Neural progenitor cell (in vitro differentiated cells): ENCODE measurements around the gene CDH12. TPM values are rescaled to one million over a fixed set of nuclear protein-coding genes. Genes with fewer than 3 reads are reported as not detected.

Source experiments
- DNase-seq: peaks from one replicate; pipeline ENCODE4 v3.0.0-alpha.2; 2016; ENCODE audit warnings: low spot score
- H2AFZ ChIP-seq: fragments of 200-600 bp; sonication (generic); replicated peaks from 2 replicates; pipeline ENCODE4 v1.6.1; 2016; ENCODE audit warnings: antibody characterized with exemption
- H3F3A ChIP-seq: fragments of 200-600 bp; sonication (generic); 2 replicates; pipeline ENCODE4 v1.6.1; 2016; ENCODE audit warnings: antibody characterized with exemption, low read depth
- H3K27ac ChIP-seq: fragments of 200-600 bp; sonication (generic); 2 replicates; pipeline ENCODE4 v1.5.1; 2016; ENCODE audit warnings: mild to moderate bottlenecking
- H3K27me3 ChIP-seq: fragments of 200-600 bp; sonication (generic); 2 replicates; pipeline ENCODE4 v1.6.1; 2016; ENCODE audit warnings: mild to moderate bottlenecking, moderate library complexity
- H3K36me3 ChIP-seq: fragments of 200-600 bp; sonication (generic); 2 replicates; pipeline ENCODE4 v1.5.1; 2016
- H3K4me1 ChIP-seq: fragments of 200-600 bp; sonication (generic); 2 replicates; pipeline ENCODE4 v1.6.1; 2016; ENCODE audit warnings: mixed run types
- H3K4me2 ChIP-seq: fragments of 200-600 bp; sonication (generic); 2 replicates; pipeline ENCODE4 v1.6.1; 2016
- H3K4me3 ChIP-seq: fragments of 200-600 bp; sonication (generic); 2 replicates; pipeline ENCODE4 v1.5.1; 2016
- H3K79me2 ChIP-seq: fragments of 200-600 bp; sonication (generic); 2 replicates; pipeline ENCODE4 v1.6.1; 2016; ENCODE audit warnings: low read depth
- H3K9ac ChIP-seq: fragments of 200-600 bp; sonication (generic); 2 replicates; pipeline ENCODE4 v1.6.1; 2016
- H3K9me3 ChIP-seq: fragments of 200-600 bp; sonication (generic); 2 replicates; pipeline ENCODE4 v1.5.1; 2016; ENCODE audit warnings: low read depth
- H4K20me1 ChIP-seq: fragments of 200-600 bp; sonication (generic); 2 replicates; pipeline ENCODE4 v1.6.1; 2016; ENCODE audit warnings: low read depth
- H3K27ac Mint-ChIP-seq: 3 replicates; pipeline ENCODE4 v1.8.0; 2021; ENCODE audit warnings: mixed read lengths
- H3K27me3 Mint-ChIP-seq: 2 replicates; pipeline ENCODE4 v1.8.0; 2022; ENCODE audit warnings: low read depth, mild to moderate bottlenecking, inconsistent platforms, moderate library complexity, mixed read lengths; ENCODE audit not compliant: insufficient read depth
- H3K36me3 Mint-ChIP-seq: 3 replicates; pipeline ENCODE4 v1.8.0; 2021; ENCODE audit warnings: mixed read lengths
- H3K4me1 Mint-ChIP-seq: 3 replicates; pipeline ENCODE4 v1.8.0; 2021; ENCODE audit warnings: mixed read lengths
- H3K4me3 Mint-ChIP-seq: 3 replicates; pipeline ENCODE4 v1.8.0; 2021; ENCODE audit warnings: mild to moderate bottlenecking, moderate library complexity, mixed read lengths
- H3K9me3 Mint-ChIP-seq: 3 replicates; pipeline ENCODE4 v1.8.0; 2020; ENCODE audit warnings: mixed read lengths
- EZH2 ChIP-seq: fragments of 200-600 bp; sonication (generic); IDR thresholded peaks from 2 replicates; pipeline ENCODE4 v1.6.1; 2017; ENCODE audit warnings: antibody characterized with exemption, mild to moderate bottlenecking, moderate library complexity
- EZH2phosphoT487 ChIP-seq: fragments of 200-600 bp; sonication (generic); IDR thresholded peaks from 2 replicates; pipeline ENCODE4 v1.6.1; 2017; ENCODE audit warnings: antibody characterized with exemption
- total RNA-seq: library from RNA; depleted of rRNA; stranded (reverse); fragments of >200 nt; gene quantifications from 2 replicates; pipeline ENCODE4 v1.2.3, GENCODE V29; 2015; ENCODE audit warnings: low replicate concordance
- TF ChIP-seq, protein P1 (sequence below): fragments of 200-600 bp; sonication (generic); IDR thresholded peaks from 2 replicates; pipeline ENCODE4 v1.5.1; 2017; ENCODE audit warnings: antibody characterized with exemption, mild to moderate bottlenecking

CDH12 gene
- total RNA-seq, 1 donor from 2014 or later = not detected

DNA sequence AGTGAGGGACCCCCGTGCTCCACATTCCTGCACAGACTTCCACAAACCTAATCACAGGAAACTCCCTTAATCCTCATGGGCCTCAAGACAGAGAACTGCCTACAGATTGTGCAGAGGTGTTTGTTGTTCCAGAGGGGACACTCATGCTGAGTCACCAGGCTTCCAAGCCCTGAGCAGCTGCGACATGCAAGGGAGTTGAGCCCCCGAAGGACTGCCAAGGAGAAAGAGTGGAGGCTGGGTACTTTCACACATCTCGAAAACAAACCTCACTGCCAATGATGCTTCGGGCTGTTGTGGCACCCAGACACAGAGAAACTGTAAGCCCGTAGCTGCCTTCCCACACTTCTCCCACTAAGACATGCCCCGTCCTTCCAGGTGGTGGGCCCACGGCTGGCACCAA, 480.8 kb downstream of the CDH12 start:
- Histone ChIP-seq H3K4me2 (no peak overlapping the region), H3F3A (no peaks in the 10 kb centered on the region), H3K4me3 (no peak overlapping the region), H3K27ac (no peak overlapping the region), H3K9me3 (no peaks in the 10 kb centered on the region), H3K9ac (no peak overlapping the region), H3K27me3 (no peaks in the 10 kb centered on the region), H3K4me1 (no peaks in the 10 kb centered on the region), H2AFZ (peak overlapping the region; percentile 3), H3K36me3 (no peaks in the 10 kb centered on the region), H4K20me1 (no peaks in the 10 kb centered on the region), H3K79me2 (no peaks in the 10 kb centered on the region)
- H3K4me3 Mint-ChIP-seq = no peak overlapping the region
- no peak overlapping the region for H3K27ac Mint-ChIP-seq
- no peaks in the 10 kb centered on the region for H3K4me1 Mint-ChIP-seq
- no peaks in the 10 kb centered on the region for H3K36me3 Mint-ChIP-seq
- H3K9me3 Mint-ChIP-seq = peaks cover 4% of the 10 kb centered on the region
- no peaks in the 10 kb centered on the region for H3K27me3 Mint-ChIP-seq
- DNase-seq = no peak
- TF ChIP-seq, protein P1, sequence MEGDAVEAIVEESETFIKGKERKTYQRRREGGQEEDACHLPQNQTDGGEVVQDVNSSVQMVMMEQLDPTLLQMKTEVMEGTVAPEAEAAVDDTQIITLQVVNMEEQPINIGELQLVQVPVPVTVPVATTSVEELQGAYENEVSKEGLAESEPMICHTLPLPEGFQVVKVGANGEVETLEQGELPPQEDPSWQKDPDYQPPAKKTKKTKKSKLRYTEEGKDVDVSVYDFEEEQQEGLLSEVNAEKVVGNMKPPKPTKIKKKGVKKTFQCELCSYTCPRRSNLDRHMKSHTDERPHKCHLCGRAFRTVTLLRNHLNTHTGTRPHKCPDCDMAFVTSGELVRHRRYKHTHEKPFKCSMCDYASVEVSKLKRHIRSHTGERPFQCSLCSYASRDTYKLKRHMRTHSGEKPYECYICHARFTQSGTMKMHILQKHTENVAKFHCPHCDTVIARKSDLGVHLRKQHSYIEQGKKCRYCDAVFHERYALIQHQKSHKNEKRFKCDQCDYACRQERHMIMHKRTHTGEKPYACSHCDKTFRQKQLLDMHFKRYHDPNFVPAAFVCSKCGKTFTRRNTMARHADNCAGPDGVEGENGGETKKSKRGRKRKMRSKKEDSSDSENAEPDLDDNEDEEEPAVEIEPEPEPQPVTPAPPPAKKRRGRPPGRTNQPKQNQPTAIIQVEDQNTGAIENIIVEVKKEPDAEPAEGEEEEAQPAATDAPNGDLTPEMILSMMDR = no peak
- no peak for TF ChIP-seq EZH2
- no peak for TF ChIP-seq EZH2phosphoT487

DNA sequence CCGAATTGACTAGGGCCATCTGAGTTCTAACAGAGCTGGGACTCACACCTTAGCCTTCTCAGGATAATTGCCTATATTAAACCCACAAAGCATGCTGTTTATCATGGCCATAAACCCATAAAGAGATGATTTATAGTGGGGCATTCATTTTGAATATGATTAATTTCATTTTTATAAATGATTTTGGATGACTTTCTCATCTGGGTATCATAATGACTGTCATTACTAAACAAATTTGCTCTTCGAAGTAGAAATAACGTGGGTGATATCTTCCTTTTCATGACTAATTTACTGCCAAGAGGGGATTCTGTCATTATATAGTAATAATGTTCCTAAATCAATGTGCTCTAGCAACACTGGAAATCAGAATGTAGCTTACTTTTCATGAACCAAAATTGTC, 498.2 kb downstream of the CDH12 start:
- TF ChIP-seq, protein P1 = no peak
- TF ChIP-seq EZH2 (no peak), EZH2phosphoT487 (no peak)
- no peaks in the 10 kb centered on the region for H3K27me3 Mint-ChIP-seq
- no peaks in the 10 kb centered on the region for H3K36me3 Mint-ChIP-seq
- no peaks in the 10 kb centered on the region for H3K79me2 ChIP-seq
- H3K36me3 ChIP-seq = no peaks in the 10 kb centered on the region
- no peaks in the 10 kb centered on the region for H3F3A ChIP-seq
- no peak overlapping the region for H3K4me3 Mint-ChIP-seq
- H3K27me3 ChIP-seq = no peaks in the 10 kb centered on the region
- H3K4me3 ChIP-seq = no peak overlapping the region
- no peak overlapping the region for H2AFZ ChIP-seq
- no peaks in the 10 kb centered on the region for H4K20me1 ChIP-seq
- no peaks in the 10 kb centered on the region for H3K4me1 ChIP-seq
- H3K4me2 ChIP-seq = no peak overlapping the region
- DNase-seq = no peak
- no peaks in the 10 kb centered on the region for H3K9me3 ChIP-seq
- no peaks in the 10 kb centered on the region for H3K9me3 Mint-ChIP-seq
- H3K27ac Mint-ChIP-seq = no peak overlapping the region
- peaks cover 3% of the 10 kb centered on the region for H3K4me1 Mint-ChIP-seq
- no peak overlapping the region for H3K9ac ChIP-seq
- H3K27ac ChIP-seq = no peak overlapping the region

DNA sequence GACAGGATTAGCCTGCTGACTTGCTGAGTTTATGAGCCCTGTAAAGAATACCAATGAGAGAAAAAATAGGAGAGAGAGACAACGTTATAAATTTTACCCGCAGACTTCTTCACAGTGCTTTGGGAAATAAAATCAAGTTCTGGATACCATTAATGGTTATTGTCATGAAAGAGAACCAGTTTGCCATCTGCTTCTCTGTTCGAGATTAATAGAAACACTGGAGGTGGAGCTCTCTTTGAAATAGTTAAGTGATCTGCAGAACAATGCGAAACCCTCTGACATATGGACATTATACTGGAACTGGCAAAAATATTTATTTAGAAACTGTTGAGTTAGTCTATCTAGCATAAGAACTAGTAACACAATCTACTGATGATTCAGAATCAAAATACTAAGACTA, 500.7 kb downstream of the CDH12 start:
- Histone ChIP-seq H4K20me1 (no peaks in the 10 kb centered on the region), H2AFZ (no peak overlapping the region), H3K4me3 (no peak overlapping the region), H3K9ac (no peak overlapping the region), H3K4me1 (no peaks in the 10 kb centered on the region), H3K36me3 (no peaks in the 10 kb centered on the region), H3K27me3 (no peaks in the 10 kb centered on the region), H3K9me3 (no peaks in the 10 kb centered on the region), H3K27ac (no peak overlapping the region), H3F3A (no peaks in the 10 kb centered on the region), H3K4me2 (no peak overlapping the region), H3K79me2 (no peaks in the 10 kb centered on the region)
- no peak for TF ChIP-seq EZH2phosphoT487
- no peak for TF ChIP-seq EZH2
- TF ChIP-seq, protein P1 = no peak
- Mint-ChIP-seq H3K4me3 (no peak overlapping the region), H3K36me3 (no peaks in the 10 kb centered on the region), H3K9me3 (no peaks in the 10 kb centered on the region), H3K27me3 (no peaks in the 10 kb centered on the region), H3K4me1 (peaks cover 3% of the 10 kb centered on the region), H3K27ac (no peak overlapping the region)
- DNase-seq = no peak

DNA sequence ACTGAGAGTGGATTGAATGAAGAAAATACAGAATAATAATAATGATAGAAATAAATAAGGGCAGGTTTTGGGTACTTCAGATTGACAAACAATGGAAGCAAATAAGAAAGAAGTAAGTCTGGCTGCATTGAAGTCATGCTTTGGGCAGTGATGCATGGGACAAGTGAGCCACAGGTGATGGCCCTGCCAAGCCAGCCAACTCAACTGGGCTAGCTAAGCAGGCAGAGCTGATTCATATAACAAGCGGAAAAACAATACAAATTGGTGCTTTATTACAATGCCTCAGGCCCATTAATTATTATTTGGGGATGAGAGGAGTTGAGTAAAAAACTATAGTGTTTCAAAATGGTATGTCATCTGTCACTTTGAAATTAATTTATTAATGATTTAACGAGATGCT, 502.0 kb downstream of the CDH12 start:
- TF ChIP-seq, protein P1 = no peak
- TF ChIP-seq EZH2phosphoT487 (no peak), EZH2 (no peak)
- Histone ChIP-seq H3K9me3 (no peaks in the 10 kb centered on the region), H3K36me3 (no peaks in the 10 kb centered on the region), H3K79me2 (no peaks in the 10 kb centered on the region), H3K9ac (no peak overlapping the region), H3K4me3 (no peak overlapping the region), H2AFZ (no peak overlapping the region), H3K4me2 (no peak overlapping the region), H3K27me3 (no peaks in the 10 kb centered on the region), H3F3A (no peaks in the 10 kb centered on the region), H3K4me1 (no peaks in the 10 kb centered on the region), H3K27ac (no peak overlapping the region), H4K20me1 (no peaks in the 10 kb centered on the region)
- Mint-ChIP-seq H3K27ac (no peak overlapping the region), H3K9me3 (no peaks in the 10 kb centered on the region), H3K4me3 (no peak overlapping the region), H3K27me3 (no peaks in the 10 kb centered on the region), H3K36me3 (no peaks in the 10 kb centered on the region), H3K4me1 (peaks cover 3% of the 10 kb centered on the region)
- no peak for DNase-seq
